Measurements from ENCODE around the gene MRM3. TPM values are rescaled to one million over a fixed set of nuclear protein-coding genes. Genes with fewer than 3 reads are reported as not detected.

Gene MRM3
- total RNA-seq, 1 donor from 2014 or later, result 8.3 TPM

DNA sequence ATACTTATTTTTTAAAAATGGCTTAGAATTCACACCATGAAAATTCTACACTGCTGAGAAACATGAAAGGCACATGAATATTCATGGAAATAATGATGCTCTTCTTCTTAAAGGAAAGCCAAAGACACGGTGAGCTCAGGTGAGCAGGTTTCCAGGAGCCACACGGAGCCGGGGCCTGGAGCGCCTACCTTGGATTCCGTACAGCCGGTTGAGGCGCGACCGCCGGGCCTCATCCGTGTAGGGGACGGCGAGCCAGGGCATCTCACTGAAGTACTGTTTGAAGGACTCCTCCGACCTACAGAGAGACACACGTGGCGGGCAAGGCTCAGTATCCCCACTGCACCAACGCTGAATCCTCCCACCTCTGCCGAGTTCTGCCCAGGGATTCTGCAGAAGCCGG, 37.1 kb downstream of the MRM3 start:
- DNase-seq (ENCODE audit: low read depth) (no peak), FAIRE-seq (no peak)
- no peak overlapping the region for H3K27ac Mint-ChIP-seq (ENCODE audit: unreplicated experiment)
- H3K27me3 Mint-ChIP-seq (ENCODE audit: low read depth, unreplicated experiment), result no peaks in the 10 kb centered on the region
- Histone ChIP-seq H3K27ac (ENCODE audit: low read depth, low read length) (no peak overlapping the region), H4K20me1 (ENCODE audit: insufficient read depth, low read length) (peaks cover 15% of the 10 kb centered on the region), H2AFZ (ENCODE audit: low read depth, low read length) (no peak overlapping the region), H3K79me2 (ENCODE audit: insufficient read depth, low read length) (no peaks in the 10 kb centered on the region), H3K9ac (ENCODE audit: low read length) (no peak overlapping the region), H3K9me3 (ENCODE audit: insufficient read depth, low read depth, low read length) (no peaks in the 10 kb centered on the region), H3K4me2 (ENCODE audit: low read length) (no peak overlapping the region), H3K36me3 (ENCODE audit: insufficient read depth, low read length) (peaks cover 9% of the 10 kb centered on the region), H3K4me3 (ENCODE audit: insufficient read depth, low read depth, low read length) (no peak overlapping the region), H3K4me1 (ENCODE audit: insufficient read depth, low read length) (no peaks in the 10 kb centered on the region), H3K27me3 (ENCODE audit: insufficient read depth, low read length) (no peaks in the 10 kb centered on the region)
- no peaks in the 10 kb centered on the region for H3K4me1 Mint-ChIP-seq (ENCODE audit: low read depth, unreplicated experiment)
- no peaks in the 10 kb centered on the region for H3K9me3 Mint-ChIP-seq (ENCODE audit: unreplicated experiment)
- no peak for TF ChIP-seq EZH2 (IDR thresholded peaks at IDR 0.05; ENCODE audit: insufficient read depth, low read length)
- TF ChIP-seq, protein P1, sequence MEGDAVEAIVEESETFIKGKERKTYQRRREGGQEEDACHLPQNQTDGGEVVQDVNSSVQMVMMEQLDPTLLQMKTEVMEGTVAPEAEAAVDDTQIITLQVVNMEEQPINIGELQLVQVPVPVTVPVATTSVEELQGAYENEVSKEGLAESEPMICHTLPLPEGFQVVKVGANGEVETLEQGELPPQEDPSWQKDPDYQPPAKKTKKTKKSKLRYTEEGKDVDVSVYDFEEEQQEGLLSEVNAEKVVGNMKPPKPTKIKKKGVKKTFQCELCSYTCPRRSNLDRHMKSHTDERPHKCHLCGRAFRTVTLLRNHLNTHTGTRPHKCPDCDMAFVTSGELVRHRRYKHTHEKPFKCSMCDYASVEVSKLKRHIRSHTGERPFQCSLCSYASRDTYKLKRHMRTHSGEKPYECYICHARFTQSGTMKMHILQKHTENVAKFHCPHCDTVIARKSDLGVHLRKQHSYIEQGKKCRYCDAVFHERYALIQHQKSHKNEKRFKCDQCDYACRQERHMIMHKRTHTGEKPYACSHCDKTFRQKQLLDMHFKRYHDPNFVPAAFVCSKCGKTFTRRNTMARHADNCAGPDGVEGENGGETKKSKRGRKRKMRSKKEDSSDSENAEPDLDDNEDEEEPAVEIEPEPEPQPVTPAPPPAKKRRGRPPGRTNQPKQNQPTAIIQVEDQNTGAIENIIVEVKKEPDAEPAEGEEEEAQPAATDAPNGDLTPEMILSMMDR (IDR thresholded peaks at IDR 0.05; ENCODE audit: insufficient read depth, low read depth, low read length), result no peak
- H3K36me3 Mint-ChIP-seq (ENCODE audit: low read depth, unreplicated experiment), result peaks cover 37% of the 10 kb centered on the region
- no peak overlapping the region for H3K4me3 Mint-ChIP-seq (ENCODE audit: unreplicated experiment)

DNA sequence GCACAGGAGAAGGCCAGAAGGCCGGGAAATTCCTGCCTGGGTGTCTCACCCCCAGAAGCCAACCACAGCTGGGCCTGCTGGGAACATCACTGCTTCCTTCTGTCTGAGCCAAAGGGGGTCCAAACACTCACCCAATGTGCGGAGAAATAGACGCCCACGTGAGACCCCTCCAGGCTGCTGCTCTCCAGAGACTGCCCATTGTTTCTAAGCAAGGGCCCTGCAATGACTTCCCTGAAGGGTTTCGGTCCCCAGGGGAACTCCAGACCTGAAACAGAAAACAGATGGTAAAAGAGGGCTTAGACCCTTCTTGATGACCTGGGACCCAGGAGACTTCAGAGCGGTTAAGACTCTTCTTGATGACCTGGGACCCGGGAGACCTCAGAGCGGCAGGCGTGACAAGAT, 41.3 kb downstream of the MRM3 start:
- Mint-ChIP-seq H3K4me1 (ENCODE audit: low read depth, unreplicated experiment) (no peaks in the 10 kb centered on the region), H3K4me3 (ENCODE audit: unreplicated experiment) (no peak overlapping the region), H3K27ac (ENCODE audit: unreplicated experiment) (no peak overlapping the region), H3K36me3 (ENCODE audit: low read depth, unreplicated experiment) (peaks cover 35% of the 10 kb centered on the region), H3K27me3 (ENCODE audit: low read depth, unreplicated experiment) (no peaks in the 10 kb centered on the region), H3K9me3 (ENCODE audit: unreplicated experiment) (no peaks in the 10 kb centered on the region)
- H3K9ac ChIP-seq (ENCODE audit: low read length), result no peak overlapping the region
- H3K79me2 ChIP-seq (ENCODE audit: insufficient read depth, low read length), result peaks cover 12% of the 10 kb centered on the region
- no peaks in the 10 kb centered on the region for H3K27me3 ChIP-seq (ENCODE audit: insufficient read depth, low read length)
- FAIRE-seq (no peak), DNase-seq (ENCODE audit: low read depth) (no peak)
- no peak overlapping the region for H2AFZ ChIP-seq (ENCODE audit: low read depth, low read length)
- H3K36me3 ChIP-seq (ENCODE audit: insufficient read depth, low read length), result peaks cover 3% of the 10 kb centered on the region
- no peak overlapping the region for H3K4me2 ChIP-seq (ENCODE audit: low read length)
- no peak overlapping the region for H3K4me3 ChIP-seq (ENCODE audit: insufficient read depth, low read depth, low read length)
- no peaks in the 10 kb centered on the region for H3K4me1 ChIP-seq (ENCODE audit: insufficient read depth, low read length)
- H4K20me1 ChIP-seq (ENCODE audit: insufficient read depth, low read length), result peaks cover 36% of the 10 kb centered on the region
- no peak overlapping the region for H3K27ac ChIP-seq (ENCODE audit: low read depth, low read length)
- no peaks in the 10 kb centered on the region for H3K9me3 ChIP-seq (ENCODE audit: insufficient read depth, low read depth, low read length)
- TF ChIP-seq, protein P1 (IDR thresholded peaks at IDR 0.05; ENCODE audit: insufficient read depth, low read depth, low read length), result no peak
- TF ChIP-seq EZH2 (IDR thresholded peaks at IDR 0.05; ENCODE audit: insufficient read depth, low read length), result no peak

DNA sequence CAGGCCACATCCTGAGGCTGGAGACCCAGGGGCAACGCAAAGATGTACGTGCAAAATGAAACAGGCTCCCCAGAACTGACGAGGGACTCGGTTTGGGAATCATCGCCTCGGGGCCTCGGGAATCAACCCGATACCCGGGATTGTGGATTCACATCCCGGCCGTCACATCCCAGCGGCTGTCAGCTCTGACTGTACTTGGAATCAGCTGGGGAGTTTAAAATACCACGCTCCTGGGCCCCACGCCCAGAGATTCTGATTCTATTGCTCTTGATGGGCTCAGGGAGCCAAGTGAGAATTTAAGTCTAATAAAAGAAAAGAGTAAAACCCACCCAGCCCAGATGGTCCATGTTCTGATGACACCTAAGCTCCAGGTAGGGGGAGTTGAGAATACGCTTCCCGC, 42.2 kb downstream of the MRM3 start:
- TF ChIP-seq, protein P1 (IDR thresholded peaks at IDR 0.05; ENCODE audit: insufficient read depth, low read depth, low read length), result no peak
- TF ChIP-seq EZH2 (IDR thresholded peaks at IDR 0.05; ENCODE audit: insufficient read depth, low read length), result no peak
- Histone ChIP-seq H3K4me1 (ENCODE audit: insufficient read depth, low read length) (peaks cover 3% of the 10 kb centered on the region), H3K79me2 (ENCODE audit: insufficient read depth, low read length) (peaks cover 12% of the 10 kb centered on the region), H3K9me3 (ENCODE audit: insufficient read depth, low read depth, low read length) (no peaks in the 10 kb centered on the region), H3K4me3 (ENCODE audit: insufficient read depth, low read depth, low read length) (no peak overlapping the region), H3K4me2 (ENCODE audit: low read length) (no peak overlapping the region), H2AFZ (ENCODE audit: low read depth, low read length) (no peak overlapping the region), H3K9ac (ENCODE audit: low read length) (no peak overlapping the region), H4K20me1 (ENCODE audit: insufficient read depth, low read length) (peaks cover 43% of the 10 kb centered on the region), H3K36me3 (ENCODE audit: insufficient read depth, low read length) (peaks cover 3% of the 10 kb centered on the region), H3K27me3 (ENCODE audit: insufficient read depth, low read length) (no peaks in the 10 kb centered on the region), H3K27ac (ENCODE audit: low read depth, low read length) (no peak overlapping the region)
- Mint-ChIP-seq H3K4me3 (ENCODE audit: unreplicated experiment) (no peak overlapping the region), H3K27me3 (ENCODE audit: low read depth, unreplicated experiment) (no peaks in the 10 kb centered on the region), H3K9me3 (ENCODE audit: unreplicated experiment) (no peaks in the 10 kb centered on the region), H3K36me3 (ENCODE audit: low read depth, unreplicated experiment) (peaks cover 40% of the 10 kb centered on the region), H3K27ac (ENCODE audit: unreplicated experiment) (no peak overlapping the region), H3K4me1 (ENCODE audit: low read depth, unreplicated experiment) (no peaks in the 10 kb centered on the region)
- no peak for FAIRE-seq
- no peak for DNase-seq (ENCODE audit: low read depth)
